Fibroblast of the aortic adventitia (primary cell): ENCODE results near the gene LRP1. TPM values are rescaled to one million over a fixed set of nuclear protein-coding genes. Genes with fewer than 3 reads are reported as not detected.

ENCODE experiments used
- DNase-seq: peaks from one replicate; pipeline ENCODE4 v3.0.0-alpha.2; 2010; ENCODE audit warnings: low read depth
- H3K4me3 ChIP-seq: 2 replicates; pipeline ENCODE4 v1.5.1; 2011; ENCODE audit warnings: low read depth, mild to moderate bottlenecking, control low read depth, low read length, moderate library complexity
- total RNA-seq: library from RNA; depleted of rRNA; stranded (reverse); fragments of >200 nt; gene quantifications from 2 replicates; pipeline ENCODE4 v1.2.3, GENCODE V29; 2012; ENCODE audit warnings: low replicate concordance
- TF ChIP-seq, protein P1 (sequence below): IDR thresholded peaks from 2 replicates; pipeline ENCODE4 v1.5.1; 2011; ENCODE audit warnings: mild to moderate bottlenecking, low read length, control low read depth, inconsistent platforms; ENCODE audit not compliant: insufficient read depth

Gene LRP1
- total RNA-seq, 1 donor: 541 TPM

DNA sequence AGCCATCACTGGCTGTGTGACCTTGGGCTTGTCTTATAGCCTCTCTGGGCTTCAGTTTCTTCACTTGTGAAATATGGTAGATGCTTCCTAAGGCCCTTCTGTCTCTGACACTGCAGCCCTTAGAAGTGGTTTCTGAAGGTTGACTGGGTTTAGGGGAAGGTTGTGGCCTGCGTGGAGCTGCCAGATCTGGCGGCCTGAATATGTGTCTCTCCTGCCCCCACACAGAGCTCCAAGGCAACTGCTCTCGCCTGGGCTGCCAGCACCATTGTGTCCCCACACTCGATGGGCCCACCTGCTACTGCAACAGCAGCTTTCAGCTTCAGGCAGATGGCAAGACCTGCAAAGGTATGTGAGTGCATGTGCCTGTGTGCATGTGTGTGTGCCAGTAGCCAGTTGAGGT lies 15.2 kb downstream of the LRP1 start:
- no peak overlapping the region for H3K4me3 ChIP-seq
- TF ChIP-seq, protein P1, sequence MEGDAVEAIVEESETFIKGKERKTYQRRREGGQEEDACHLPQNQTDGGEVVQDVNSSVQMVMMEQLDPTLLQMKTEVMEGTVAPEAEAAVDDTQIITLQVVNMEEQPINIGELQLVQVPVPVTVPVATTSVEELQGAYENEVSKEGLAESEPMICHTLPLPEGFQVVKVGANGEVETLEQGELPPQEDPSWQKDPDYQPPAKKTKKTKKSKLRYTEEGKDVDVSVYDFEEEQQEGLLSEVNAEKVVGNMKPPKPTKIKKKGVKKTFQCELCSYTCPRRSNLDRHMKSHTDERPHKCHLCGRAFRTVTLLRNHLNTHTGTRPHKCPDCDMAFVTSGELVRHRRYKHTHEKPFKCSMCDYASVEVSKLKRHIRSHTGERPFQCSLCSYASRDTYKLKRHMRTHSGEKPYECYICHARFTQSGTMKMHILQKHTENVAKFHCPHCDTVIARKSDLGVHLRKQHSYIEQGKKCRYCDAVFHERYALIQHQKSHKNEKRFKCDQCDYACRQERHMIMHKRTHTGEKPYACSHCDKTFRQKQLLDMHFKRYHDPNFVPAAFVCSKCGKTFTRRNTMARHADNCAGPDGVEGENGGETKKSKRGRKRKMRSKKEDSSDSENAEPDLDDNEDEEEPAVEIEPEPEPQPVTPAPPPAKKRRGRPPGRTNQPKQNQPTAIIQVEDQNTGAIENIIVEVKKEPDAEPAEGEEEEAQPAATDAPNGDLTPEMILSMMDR: no peak
- no peak for DNase-seq

DNA sequence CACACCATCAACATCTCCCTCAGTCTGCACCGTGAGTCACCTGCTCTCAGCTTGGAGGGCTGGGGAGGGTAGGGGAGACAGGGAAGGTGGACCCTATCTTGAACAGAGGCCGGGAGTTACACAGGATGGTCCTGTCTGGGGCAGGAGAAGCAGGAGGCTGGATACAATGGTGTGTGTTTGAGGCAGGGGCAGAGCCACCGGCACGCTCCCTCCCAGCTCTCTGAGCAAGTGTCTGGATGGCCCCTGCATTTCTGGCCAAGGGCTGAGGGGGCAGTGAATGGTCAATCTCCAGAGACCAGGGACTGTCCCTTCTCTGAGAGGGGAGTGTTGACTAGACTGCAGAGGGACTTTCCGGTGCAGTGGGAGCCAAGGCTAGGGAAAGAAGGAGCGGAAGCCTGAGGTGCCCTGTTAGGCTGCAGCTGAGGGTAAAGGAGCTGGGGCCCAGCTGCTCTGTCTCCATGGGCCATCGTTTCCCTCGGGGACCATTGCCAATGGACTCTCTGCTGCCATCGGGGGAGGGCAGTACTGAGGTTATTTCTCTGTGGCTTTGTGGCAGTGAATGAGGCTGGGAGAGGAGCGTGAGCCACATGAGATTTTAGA lies 17.3 kb downstream of the LRP1 start:
- TF ChIP-seq, protein P1: no peak
- DNase-seq: no peak
- H3K4me3 ChIP-seq: no peak overlapping the region

DNA sequence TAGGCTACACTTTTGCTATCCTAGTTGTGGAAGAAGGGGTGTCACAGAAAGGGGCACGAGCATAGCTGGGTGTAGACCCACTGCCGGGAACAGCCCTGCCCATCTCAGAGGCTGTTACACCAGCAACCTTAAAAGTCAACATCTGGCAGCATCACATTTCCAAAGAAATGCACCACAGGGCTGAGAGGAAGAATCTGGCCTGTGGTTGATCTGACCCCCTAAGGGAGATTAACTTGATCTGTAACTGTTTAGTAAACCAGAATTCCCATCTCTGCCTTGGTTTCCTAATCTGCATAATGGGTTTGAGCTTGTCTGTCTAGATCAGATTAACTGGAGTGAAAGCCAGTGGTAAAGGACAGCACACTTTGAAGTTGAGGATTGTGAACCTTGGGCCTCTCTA lies 17.8 kb downstream of the LRP1 start:
- TF ChIP-seq, protein P1: no peak
- no peak overlapping the region for H3K4me3 ChIP-seq
- DNase-seq: peak; percentile 63

DNA sequence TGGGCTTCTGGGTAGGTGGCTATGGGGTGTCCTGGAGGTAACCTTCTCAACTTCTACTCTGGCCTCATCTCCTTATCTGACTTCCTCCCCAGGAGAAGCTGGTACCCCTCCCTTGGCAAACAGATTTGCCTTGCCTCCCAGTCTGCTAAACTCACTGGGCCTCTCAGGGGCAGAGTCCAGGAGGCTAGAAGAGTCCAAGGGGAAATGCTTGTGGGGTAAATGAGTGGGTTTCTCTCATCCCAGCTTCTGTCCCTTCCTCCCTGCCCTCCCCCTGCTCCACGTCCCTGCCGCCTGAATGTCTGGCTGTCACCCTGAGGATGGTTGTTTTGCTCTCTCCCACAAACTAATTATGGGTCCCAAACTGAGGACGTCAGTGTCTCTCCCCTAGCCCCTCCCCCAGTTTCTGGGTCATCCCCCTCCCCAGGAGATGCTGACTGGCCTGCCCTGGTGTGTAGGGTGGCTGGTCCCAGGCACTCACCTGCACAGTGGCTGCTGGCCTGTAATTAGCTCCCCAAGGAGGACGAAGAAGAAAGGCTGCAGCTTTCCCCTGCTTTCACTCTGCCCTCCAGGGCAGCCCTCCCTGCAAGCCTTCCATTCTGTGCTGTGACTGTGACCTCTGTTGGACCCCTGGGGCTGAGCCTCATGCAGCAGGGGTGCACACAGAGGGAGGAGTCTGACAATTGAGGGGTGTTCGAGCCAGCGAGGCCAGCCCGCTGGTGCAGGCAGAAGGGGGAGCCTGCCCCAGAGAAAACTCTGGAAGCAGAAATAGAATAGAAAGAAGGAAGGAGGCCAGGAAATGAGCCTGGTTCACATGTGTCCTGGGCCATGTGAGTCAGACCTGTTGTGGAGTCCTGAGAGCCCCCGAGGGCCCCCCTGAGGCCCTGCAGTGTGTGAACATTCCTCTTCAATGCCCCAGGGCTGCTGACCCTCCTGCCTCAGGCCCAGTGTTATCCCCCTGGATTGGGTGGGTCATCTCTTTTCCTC lies 19.0 kb downstream of the LRP1 start, which contains the start of gene LRP1-AS:
TSS of gene LRP1-AS (minus strand) at position 659 of the 984 bp plus-strand sequence.
- no peak within 1 kb of the TSS for H3K4me3 ChIP-seq
- TF ChIP-seq, protein P1: no peak
- DNase-seq: peak; percentile 69

DNA sequence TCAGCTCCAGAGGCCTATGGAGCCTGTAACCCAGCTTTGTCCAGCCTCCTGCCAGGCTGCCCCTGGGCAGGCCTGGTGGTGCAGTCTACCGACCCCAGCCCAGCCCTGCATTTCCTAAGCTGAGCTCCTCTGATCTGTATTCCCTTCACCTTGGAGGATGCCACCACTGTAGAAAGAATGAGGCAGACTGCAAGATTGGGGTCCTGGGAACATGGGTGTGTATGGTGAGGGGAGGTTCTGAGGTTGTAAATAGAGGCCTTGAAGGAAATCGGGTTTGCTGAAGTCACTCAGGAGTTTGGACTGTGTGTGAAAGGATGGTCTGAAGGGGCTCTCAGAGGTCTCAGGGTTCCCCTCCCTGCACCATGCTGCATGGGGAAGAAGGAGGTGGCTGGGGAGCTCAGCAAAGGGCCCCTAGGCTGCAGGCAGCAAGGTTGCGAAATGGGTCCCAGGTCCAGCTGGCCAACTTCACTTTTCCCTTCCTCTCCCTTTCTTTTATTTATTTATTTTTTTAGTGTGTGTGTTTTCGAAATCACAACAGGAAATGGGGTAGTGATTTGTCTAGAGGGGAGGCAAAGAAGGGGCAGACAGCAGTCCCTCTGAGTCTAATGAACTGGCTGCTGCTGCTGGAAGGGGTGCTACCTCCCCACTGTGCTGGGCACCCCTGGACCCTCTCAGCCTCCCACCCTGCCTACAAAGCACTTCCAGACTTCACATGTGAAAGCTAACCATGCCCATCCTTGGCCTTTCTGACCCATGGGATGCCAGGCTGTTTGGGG lies 20.4 kb downstream of the LRP1 start:
- peak overlapping the region; percentile 38 for H3K4me3 ChIP-seq
- TF ChIP-seq, protein P1: no peak
- peak; percentile 87 for DNase-seq

DNA sequence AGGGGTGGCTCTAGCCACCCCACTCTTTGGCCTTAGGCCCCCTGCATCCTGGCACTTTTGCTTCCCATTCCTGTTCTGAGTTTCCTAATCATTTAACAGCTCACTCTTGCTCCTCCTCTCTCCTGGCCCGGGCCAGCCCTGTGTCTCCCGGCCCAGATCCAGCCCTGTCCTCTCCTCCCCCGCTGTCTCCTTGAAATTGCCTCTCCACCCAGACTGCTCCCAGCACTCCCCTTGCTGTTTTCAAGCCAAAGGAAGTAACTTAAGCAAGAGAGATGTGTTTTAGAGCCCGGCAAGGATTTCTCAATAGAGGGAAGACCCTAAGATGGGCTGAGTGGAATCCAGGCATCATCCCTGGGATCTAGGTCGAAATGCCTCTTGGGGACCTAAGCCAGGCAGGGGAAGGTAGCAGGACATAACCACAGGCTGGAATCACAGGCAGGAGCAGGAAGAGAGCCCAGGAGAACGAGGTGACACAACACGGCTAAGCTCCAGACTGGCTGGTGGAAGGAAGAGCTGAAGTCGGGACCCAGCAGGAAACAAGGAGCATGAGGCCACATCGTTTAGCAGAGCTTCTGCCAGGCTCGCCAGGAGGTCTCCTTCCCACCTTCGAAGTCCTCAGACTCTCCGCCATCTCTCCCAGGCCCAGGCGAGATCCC lies 21.1 kb downstream of the LRP1 start:
- peak; percentile 94 for DNase-seq
- peak overlapping the region; percentile 38 for H3K4me3 ChIP-seq
- TF ChIP-seq, protein P1: no peak
